Kidney tubule cell (primary cell): Measurements from ENCODE around the gene RTF2.

Experiments used
- DNase-seq: peaks from one replicate; pipeline ENCODE4 v3.0.0-alpha.2; 2018; ENCODE audit warnings: low spot score

Gene RTF2, protein sequence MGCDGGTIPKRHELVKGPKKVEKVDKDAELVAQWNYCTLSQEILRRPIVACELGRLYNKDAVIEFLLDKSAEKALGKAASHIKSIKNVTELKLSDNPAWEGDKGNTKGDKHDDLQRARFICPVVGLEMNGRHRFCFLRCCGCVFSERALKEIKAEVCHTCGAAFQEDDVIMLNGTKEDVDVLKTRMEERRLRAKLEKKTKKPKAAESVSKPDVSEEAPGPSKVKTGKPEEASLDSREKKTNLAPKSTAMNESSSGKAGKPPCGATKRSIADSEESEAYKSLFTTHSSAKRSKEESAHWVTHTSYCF

DNA sequence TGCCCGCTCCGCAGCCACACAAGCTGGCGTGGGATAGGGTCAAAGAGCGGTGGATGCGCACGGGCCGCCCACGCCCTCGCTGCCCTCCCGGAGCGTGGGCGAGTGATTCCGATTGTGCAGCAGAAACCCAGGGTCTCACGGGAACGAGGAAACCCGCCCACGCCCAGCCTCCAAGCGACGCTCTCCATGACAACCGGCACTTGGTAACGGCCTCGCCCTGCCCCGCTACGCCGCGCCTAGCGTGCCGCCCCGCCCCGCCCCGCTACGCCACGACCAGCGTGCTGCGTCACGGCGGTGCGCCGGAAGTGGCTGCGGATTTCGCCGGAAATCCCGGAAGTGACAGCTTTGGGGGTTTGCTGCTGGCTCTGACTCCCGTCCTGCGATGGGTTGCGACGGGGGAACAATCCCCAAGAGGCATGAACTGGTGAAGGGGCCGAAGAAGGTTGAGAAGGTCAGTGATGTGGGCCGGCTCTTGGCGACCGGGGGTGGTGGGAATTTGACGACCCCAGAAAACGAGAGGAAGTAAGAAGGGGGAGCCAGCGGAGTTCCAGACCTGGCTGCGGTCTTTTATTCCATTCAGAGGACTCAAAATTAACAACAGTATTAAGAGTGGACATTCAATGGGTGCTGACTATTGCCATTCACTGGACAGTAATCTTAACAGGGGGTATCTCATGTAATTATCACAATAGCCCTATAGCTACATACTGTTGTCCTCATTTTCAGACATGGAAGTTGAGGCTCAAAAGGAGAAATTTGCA, at the start of gene RTF2:
TSS of gene RTF2 (plus strand) at position 312 of the 761 bp plus-strand sequence. CDS start at position 383, 71 bp downstream.
- peak; percentile 93 for DNase-seq

DNA sequence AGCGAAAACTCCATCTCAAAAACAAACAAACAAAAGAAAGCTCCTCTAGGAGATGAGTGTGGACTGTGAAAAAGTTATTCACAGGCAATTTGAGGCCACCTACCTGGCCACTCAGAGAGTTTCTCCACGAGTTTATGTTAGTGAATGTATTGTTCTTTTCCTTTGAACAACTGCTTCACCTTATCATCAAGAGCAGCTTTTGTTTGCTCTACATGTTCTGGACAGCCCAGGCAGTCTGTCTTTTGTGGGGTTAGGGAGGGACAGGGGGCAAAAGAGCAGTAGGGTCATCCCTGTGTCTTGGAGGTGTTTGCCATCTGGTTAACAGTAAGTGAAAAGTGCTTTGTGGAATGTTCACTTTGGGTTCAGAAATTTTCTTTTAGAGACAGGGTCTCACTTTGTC, 48.4 kb upstream of the RTF2 start:
- no peak for DNase-seq

DNA sequence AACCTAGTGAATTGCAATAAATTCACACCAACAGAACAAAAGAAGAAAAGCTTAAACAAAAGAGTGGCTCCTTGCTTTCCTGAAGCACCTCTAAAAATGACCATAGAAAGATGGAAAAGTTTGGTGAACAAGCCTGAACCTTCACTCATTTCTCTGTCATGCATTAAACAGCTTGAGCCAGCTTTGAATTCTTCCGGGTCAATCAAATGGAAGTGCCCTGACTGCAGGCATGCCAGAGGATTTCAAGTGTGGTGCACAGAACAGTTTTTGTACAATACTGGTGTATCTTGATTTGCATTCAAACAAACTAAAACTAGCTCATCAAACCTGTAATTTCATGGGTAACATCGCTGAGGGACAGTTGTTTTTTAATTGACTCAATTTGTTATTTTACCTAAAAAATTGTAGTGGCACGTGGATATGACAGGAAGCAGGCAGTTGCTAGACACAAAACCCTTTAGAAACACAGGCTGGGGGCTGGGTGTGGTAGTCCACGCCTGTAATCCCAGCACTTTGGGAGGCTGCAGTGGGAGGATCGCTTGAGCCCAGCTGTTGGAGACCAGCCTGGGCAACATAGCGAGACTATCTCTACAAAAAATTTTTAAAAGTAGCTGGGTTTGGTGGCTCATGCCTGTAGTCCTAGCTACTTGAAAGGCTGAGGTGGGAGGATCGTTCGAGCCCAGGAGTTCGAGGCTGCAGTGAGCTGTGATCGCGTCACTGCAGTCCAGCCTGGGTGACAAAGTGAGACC, 47.3 kb upstream of the RTF2 start:
- peak; percentile 28 for DNase-seq

DNA sequence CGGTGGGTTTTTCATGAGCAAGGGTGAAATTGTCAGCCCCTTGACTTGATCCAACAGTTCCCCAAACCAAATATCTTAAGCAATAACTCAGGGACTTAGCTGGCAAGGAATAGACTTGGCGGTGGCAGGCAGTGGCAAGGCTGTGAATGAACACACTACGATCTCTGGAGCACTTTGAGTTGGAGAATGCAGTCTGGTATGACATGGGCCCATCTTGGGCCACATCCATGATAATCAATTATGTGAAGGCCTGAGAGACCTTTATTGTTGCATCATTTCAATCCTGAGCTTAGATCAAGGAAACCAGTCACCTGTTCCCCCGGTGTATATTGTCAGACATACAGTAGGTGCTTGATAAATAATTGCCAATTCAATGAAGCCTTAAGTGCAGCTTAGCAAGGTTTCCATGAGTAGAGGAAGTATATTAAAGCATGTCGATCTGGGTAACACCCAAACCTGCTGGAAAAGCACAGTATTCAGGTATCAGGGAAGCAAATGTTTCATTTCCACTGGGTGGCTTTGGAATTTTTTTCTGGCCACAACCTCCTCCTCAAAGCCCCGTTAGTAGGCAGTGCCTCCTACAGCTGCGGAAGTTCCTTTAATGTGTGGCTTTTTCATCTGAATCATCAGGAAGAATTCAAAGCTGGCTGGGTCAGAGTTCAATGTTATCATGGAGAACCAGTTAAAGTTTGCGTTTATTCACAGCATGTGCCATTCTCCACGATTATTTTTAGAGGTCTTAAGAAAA, 46.2 kb upstream of the RTF2 start:
- peak; percentile 88 for DNase-seq

DNA sequence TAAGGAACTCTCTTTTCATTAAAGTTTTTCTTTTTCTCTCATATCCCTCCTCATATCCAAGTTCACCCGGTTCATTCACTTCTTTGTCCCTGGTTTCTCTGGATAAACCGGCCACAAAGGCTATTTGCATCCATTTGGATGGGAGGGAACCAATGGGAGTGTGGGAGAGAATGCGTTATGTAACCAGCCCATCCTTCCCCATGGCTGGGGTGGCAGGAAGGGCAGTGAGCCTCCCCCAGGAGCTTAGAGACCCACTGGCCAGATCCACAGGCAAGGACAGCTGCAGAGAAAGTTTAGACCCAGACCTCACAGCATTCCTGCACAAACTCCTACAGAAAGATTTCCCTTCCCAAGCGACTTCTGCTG, 45.6 kb upstream of the RTF2 start:
- DNase-seq: no peak

DNA sequence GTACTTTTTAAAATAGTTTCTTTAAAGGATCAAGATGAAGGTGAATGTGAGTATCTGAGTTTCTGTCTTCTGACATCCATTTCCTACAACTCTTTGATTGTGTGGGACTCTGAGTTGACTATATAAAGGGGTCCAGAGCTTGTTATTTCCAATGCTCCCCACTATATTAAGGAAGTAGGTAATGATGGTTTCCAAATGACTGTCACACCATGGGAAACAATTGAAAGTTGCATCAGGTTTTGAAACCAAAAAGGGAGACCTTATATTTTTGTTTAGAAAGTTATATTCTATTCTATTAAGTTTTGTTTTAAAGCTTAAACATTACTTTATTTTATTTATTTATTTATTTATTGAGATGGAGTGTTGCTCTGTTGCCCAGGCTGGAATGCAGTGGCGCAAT, 45.2 kb upstream of the RTF2 start:
- no peak for DNase-seq

DNA sequence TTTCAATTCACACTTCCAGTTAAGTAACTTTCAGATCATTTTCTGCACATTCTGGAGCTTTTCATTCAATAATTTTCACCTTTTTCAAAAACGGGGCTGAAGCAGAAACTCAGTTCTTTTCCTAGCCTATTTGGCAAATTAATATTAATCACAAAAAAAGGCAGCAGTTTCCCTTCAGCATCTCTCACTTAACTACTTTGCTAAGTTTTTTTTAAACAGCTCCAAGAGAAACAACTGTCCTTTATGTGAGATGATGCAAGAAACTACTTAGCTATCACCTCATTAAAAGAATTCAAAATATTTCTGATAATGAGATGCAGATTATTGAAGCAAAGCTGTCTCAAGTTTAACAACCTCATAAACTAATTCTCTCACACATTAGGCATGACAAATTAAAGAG, 44.5 kb upstream of the RTF2 start:
- no peak for DNase-seq

DNA sequence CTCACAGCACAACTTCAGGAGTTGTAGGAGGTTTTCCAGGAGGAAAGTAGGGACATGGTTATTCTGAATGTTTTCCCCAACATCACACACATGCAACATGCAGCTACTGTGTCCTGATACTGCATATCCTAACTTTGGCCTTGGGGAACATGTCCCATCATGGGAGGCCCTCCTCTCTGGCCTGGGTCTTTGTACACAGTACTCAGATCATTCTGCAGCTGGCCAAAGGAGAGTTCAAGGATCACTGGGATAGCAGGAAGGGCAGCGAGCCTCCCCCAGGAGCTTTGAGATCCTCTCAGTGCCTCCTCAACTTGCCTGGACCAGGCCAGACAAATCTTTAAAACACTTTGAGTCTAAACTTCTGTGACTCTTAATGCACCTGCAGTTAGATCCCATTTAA, 43.5 kb upstream of the RTF2 start:
- DNase-seq: no peak

DNA sequence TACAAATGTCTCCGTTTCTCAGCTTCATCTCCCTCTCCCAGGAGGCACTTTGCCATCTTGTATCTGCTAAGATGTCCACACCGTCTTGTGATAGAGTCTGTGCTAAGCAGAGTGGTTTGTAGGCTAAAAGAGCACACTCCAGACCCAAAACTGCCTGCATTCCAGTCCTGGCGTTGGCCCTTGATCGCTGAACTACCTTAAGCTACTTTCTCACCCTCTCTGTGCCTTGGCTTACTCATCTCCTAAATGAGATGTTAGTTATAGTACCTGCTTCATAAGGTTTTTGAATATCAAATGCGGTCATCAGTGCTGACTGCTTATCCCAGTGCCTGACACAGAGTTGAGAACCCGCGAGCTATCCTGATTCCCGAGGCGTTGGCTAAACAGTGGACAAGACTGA, 42.4 kb upstream of the RTF2 start:
- no peak for DNase-seq

DNA sequence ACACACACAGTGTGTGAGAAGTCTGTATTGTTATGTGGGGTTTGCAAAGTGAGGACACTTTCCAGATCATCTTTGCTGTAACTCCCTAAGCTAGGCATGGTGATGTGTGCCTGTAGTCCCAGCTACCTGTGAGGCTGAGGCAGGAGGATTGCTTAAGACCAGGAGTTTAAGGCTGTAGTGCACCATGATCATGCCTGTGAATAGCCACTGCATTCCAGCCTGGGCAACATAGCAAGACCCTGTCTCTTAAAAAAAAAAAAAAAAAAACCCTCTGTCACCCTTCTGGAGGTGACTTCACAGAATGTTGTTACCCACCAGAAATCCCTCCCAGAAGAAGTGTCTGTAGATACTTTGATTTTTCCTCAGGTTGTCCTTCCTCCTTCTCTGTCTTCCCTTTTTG, 41.5 kb upstream of the RTF2 start:
- no peak for DNase-seq

DNA sequence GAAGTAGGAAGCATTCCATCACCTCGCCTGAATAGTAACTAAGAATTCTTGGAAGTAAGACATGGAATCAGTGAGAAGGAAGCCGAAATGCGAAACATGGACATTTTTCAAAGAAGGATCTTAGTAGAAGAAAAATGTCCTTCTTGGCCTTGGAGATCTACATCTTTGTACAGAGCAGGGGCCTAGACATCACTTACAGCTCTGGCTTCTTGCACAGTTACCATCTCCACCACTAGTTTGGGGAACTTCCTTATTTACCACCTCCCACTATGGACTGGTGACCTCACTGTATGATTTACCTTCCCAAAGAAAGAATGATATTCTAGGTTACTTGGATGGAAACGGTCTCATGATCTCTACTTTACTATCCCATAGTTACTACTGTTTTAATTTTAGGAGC, 40.6 kb upstream of the RTF2 start:
- DNase-seq: no peak

DNA sequence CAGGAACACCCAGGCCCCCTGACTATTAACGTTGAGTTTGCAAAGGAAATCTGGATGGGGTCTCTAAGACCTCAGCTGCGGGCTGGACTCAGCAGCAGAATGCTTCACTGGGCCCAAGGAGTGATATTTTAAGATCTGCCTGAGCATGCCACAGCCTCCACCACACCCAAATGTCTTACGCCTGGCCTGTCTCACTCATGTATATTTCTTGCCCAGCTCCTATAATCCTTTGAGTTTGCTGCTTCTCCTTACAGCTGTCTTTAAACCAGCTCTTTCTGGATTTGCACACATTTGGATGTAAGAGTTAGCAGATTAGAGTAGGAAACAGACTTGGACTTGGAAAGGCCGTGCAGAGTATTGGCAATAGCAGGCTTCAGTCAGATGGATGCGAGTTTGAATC, 40.0 kb upstream of the RTF2 start:
- DNase-seq: no peak

DNA sequence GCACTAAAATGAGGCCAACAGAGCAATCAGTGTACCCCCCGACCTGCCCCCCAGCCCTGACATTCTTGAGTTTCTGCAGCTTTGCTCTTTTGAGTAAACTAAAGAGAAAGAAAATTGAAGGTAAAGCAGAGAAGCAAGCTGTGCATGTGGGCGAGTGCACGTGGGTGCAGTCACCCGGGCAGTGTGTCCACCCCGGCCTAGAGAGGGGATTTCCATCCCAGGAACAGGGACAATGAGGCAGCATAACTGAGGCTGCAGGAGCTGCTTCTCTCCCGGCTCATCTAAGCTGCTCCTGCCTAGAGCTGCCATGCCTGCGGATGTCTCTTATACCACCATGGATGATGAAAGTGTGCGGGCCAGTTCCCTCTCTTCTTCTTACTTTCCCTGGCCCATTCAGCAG, 39.5 kb upstream of the RTF2 start:
- DNase-seq: peak; percentile 47

DNA sequence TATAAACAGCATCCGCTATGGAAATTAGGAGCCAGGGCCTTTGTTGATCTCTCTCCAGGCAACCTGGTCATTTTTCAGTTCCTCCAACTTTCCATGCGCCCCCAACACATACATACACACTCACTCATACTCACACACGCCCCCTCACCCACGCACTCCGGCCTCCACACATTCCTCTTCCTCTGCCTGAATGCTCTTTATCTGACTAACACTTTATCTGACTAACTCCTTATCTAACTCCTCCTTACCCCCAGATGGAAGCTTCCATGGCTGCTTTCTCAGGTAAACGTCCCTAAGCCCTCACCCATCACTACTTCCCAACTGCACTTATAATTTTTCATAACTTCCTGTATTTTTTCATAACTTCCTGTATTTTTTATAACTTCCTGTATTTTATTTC, 38.9 kb upstream of the RTF2 start:
- DNase-seq: peak; percentile 81

DNA sequence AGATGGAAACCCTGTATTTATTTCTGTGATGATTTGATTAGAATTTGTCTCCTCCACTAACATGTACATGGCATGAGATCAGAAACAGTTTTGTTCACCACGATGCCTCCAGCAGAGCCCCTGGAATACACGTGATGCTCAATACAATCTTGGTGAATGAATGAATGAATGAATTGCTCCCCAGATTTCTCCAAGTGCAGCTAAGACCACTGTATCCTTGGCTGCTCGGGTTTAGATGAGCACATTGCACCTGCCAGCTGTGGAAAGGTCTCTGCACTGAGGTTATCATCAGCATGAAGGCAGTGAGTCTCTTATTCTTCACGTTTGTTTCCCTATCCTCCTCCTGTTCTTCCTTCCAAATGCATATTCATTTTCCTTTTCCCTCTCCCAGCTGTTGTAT, 38.5 kb upstream of the RTF2 start:
- DNase-seq: no peak

DNA sequence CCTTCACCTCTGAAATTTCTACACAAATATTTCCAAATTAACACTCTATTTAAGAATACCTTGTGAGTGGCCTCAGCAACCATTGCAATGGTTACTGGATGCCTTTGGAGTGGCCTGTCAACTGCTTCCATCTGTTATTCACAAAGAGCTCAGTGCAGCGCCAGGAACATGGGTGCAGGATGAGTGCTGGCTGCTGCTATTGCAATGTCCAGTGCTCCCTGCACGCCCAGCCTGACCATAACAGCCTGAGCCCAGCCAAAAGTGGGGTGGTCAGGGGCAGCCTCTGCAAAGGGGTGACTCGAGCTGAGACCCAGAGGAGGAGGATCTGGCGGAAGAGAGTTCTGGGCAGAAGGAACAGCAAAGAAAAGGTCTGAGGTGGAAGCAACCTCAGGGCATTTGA, 38.0 kb upstream of the RTF2 start:
- DNase-seq: no peak

DNA sequence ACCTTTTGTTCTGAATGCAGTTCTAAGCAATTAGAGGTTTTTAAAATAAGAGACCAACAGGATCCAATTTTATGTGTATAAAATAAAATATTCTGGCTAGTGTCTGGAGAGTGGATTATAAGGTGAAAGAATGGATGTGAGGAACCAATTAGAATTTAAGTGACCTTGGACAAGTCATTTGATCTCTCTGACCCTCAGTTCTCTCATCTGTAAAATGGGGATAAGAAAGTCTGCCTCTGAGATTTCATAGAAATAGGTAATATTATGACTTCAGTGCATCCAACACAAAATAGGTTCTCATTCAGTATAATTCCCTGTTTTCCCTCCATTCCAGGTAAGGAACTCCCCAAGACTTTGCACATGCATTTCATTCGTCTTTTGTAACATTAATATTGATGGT, 37.5 kb upstream of the RTF2 start:
- DNase-seq: no peak

DNA sequence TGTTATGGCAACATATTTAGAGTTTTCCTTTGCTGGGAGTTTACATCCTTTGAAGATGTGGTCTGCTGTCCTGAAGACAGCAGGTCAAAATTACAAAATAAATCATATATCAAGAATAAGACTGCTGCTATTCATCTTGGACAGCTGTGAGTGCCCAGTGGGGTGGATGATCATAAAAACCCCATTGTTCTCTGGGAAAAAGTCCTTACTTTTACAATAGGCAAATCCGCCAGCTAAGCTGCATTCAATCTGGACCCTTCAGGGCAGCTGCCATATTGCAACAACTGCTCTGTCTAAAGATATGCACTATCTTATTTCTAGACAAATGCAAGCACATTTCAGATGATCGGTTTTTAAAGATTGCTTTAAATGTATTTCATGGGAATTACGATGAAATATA, 37.0 kb upstream of the RTF2 start:
- DNase-seq: no peak

DNA sequence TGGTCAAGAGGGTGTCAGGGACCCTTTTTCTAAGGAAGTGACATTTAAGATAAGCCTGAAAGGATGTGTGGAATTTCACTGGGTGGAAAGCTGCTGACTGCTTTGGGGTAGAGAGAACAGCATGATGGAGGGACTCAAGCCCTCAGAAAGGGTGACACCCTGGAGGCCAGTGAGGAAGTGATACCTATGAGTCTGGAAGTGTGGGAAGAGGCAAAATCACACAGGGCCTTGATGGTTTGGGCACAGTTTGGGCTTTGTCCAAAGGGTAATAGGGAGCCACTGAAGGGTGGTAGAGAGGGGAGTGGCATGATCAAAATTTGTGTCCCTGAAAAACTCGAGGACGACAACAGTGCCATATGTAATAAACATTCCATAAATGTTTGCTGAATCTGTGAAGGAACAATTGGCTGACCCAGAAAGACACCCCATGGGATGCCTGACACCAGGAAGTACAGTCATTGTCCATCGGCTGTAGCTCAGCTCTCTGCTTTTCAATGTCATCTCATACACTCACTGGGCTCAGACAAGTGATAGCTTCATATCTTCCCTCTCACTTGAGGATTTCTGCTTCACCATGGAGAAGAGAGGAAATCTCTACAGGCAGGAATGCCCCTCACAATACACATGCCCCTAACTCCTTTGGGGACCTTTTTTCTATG, 35.1 kb upstream of the RTF2 start:
- DNase-seq: no peak

DNA sequence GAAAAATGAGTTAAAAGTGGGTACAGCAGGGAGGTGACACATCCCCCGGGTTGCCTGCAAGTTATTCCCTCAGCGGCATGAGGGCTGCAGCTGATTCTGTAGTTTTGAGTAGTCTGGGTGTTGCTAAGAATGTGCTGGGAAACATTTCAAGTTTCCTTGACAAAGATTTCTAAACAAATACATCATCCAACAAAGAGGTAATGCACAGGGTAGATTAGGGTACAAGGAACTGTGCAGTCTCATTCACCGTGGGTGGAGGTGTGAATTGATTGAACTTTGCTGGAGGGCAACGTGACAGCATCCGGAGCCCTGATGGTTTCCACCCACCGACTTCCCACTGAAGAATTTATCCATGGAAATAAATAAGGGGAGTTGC, 34.6 kb upstream of the RTF2 start:
- no peak for DNase-seq

DNA sequence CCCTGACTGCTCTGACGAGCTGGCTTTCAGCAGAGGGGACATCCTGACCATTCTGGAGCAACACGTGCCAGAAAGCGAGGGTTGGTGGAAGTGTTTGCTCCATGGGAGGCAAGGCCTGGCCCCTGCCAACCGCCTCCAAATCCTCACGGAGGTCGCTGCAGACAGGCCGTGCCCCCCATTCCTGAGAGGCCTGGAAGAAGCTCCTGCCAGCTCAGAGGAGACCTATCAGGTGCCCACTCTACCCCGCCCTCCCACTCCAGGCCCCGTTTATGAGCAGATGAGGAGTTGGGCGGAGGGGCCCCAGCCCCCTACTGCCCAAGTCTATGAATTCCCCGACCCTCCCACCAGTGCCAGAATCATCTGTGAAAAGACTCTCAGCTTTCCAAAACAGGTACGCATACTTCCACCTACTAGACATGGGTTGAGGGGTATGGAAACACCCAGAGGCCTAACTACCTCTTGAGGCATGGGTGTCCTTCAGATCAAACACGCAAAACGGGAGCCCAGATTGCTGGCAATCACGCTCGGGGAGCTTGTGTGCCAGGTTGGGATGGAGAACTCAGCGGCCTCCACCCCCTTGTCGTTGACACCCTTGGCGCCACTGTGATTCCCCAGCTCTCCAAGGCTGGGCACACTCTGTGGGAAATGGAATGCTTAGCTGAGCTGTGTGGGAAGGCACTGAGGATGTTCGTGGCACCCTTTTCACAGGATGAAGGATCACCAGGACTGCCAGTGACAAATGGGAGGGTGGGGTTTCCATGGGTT, 31.0 kb upstream of the RTF2 start:
- no peak for DNase-seq
